ENCODE data around the gene IGSF9B. TPM values are rescaled to one million over a fixed set of nuclear protein-coding genes. Genes with fewer than 3 reads are reported as not detected.

Gene IGSF9B
- total RNA-seq, 3 donors from 2014 or later (not counting 1 experiment from before 2014, with no cell fraction given), result 2.2 to 6.1 (median 4.3) TPM

- Histone ChIP-seq H3K27me3 (ENCODE audit: control insufficient read depth, insufficient read depth, low read length) (peaks cover 4% of the 10 kb centered on the region), H3K4me3 (ENCODE audit: low read length) (peak overlapping the region; percentile 21), H3K36me3 (ENCODE audit: control insufficient read depth, insufficient read depth, low read length) (no peaks in the 10 kb centered on the region), H3K27ac (ENCODE audit: low read length) (peak overlapping the region; percentile 65), H3K4me1 (ENCODE audit: control insufficient read depth, insufficient read depth, low read length) (peaks cover 43% of the 10 kb centered on the region), H3K9me3 (ENCODE audit: control insufficient read depth, insufficient read depth, low read length) (no peaks in the 10 kb centered on the region)
- intact Hi-C loops (cut with micrococcal nuclease), result no loop called here
- H3K4me1 Mint-ChIP-seq, result peaks cover 14 to 32% of the 10 kb centered on the region in 2 donors
- peak in 1 of 2 donors; percentile 93 for DNase-seq
- H3K36me3 Mint-ChIP-seq, result no peaks in the 10 kb centered on the region
- H3K27ac Mint-ChIP-seq, result peak overlapping the region; percentile 71 to 83
- 44% methylated on average over 27 of the region's 27 CpGs for WGBS (ENCODE audit: insufficient coverage)
- no peaks in the 10 kb centered on the region for H3K9me3 Mint-ChIP-seq
- H3K27me3 Mint-ChIP-seq (ENCODE audit: low read depth in 2 of 2), result peaks cover 0 to 20% of the 10 kb centered on the region in 2 donors
- H3K4me3 Mint-ChIP-seq, result peak overlapping the region; percentile 83
- no peak for TF ChIP-seq CTCF (IDR thresholded peaks at IDR 0.05)
- ATAC-seq, result peak; percentile 77 to 82 (median 80)
Observed at GRCh38 chr11:133945087-133945974, 11.4 kb downstream of the IGSF9B start.

- Mint-ChIP-seq H3K27ac (peak overlapping the region; percentile 71 to 83), H3K27me3 (ENCODE audit: low read depth in 2 of 2) (peaks cover 0 to 16% of the 10 kb centered on the region in 2 donors), H3K4me3 (peak overlapping the region; percentile 45), H3K36me3 (no peaks in the 10 kb centered on the region), H3K4me1 (peaks cover 14 to 32% of the 10 kb centered on the region in 2 donors), H3K9me3 (no peaks in the 10 kb centered on the region)
- intact Hi-C loops (cut with micrococcal nuclease), result no loop called here
- H3K9me3 ChIP-seq (ENCODE audit: control insufficient read depth, insufficient read depth, low read length), result no peaks in the 10 kb centered on the region
- peaks cover 4% of the 10 kb centered on the region for H3K27me3 ChIP-seq (ENCODE audit: control insufficient read depth, insufficient read depth, low read length)
- no peaks in the 10 kb centered on the region for H3K36me3 ChIP-seq (ENCODE audit: control insufficient read depth, insufficient read depth, low read length)
- H3K4me1 ChIP-seq (ENCODE audit: control insufficient read depth, insufficient read depth, low read length), result peaks cover 43% of the 10 kb centered on the region
- 84% methylated on average over 12 of the region's 12 CpGs for WGBS (ENCODE audit: insufficient coverage)
- H3K4me3 ChIP-seq (ENCODE audit: low read length), result no peak overlapping the region
- DNase-seq, result no peak
- peak overlapping the region; percentile 65 for H3K27ac ChIP-seq (ENCODE audit: low read length)
- no peak for ATAC-seq
- TF ChIP-seq CTCF (IDR thresholded peaks at IDR 0.05), result no peak
Observed at GRCh38 chr11:133943950-133944698, 12.6 kb downstream of the IGSF9B start.

- 92% methylated on average over 7 of the region's 7 CpGs for WGBS (ENCODE audit: insufficient coverage)
- no peak overlapping the region for H3K4me3 Mint-ChIP-seq
- H3K4me1 Mint-ChIP-seq, result peaks cover 14 to 29% of the 10 kb centered on the region in 2 donors
Observed at GRCh38 chr11:133942577-133942976, 14.2 kb downstream of the IGSF9B start.

More at GRCh38 chr11:133942577-133942976, 14.2 kb downstream of the IGSF9B start:
- Histone ChIP-seq H3K27me3 (ENCODE audit: control insufficient read depth, insufficient read depth, low read length) (peaks cover 4% of the 10 kb centered on the region), H3K36me3 (ENCODE audit: control insufficient read depth, insufficient read depth, low read length) (no peaks in the 10 kb centered on the region), H3K4me3 (ENCODE audit: low read length) (no peak overlapping the region), H3K9me3 (ENCODE audit: control insufficient read depth, insufficient read depth, low read length) (no peaks in the 10 kb centered on the region), H3K27ac (ENCODE audit: low read length) (no peak overlapping the region), H3K4me1 (ENCODE audit: control insufficient read depth, insufficient read depth, low read length) (peaks cover 35% of the 10 kb centered on the region)
- intact Hi-C loops (cut with micrococcal nuclease), result no loop called here
- Mint-ChIP-seq H3K36me3 (no peaks in the 10 kb centered on the region), H3K9me3 (no peaks in the 10 kb centered on the region), H3K27ac (no peak overlapping the region), H3K27me3 (ENCODE audit: low read depth in 2 of 2) (peaks cover 0 to 9% of the 10 kb centered on the region in 2 donors)
- TF ChIP-seq CTCF (IDR thresholded peaks at IDR 0.05), result no peak
- ATAC-seq, result no peak
- DNase-seq, result no peak
